ENCODE measurements around the gene TNFRSF19.

The TNFRSF19 gene

DNA sequence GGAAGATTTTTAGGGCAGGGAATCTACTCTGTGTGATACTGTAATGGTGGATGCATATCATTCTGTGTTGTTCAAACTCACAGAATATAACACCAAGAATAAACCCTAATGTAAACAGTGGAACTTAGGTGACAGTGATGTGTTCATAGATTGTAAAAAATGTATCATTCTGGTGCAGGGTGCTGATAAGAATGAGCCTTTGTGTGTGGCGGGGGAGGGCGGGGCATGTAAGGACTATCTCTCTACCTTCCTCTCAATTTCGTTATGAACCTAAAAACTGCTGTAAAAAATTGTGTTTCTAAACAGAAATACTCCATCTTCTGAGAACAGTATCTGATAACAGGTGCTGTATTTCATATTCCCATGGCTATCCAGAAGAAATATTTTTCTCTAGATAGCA is 35.6 kb downstream of the TNFRSF19 start:
- DNase-seq (ENCODE audit: low spot score) = no peak

DNA sequence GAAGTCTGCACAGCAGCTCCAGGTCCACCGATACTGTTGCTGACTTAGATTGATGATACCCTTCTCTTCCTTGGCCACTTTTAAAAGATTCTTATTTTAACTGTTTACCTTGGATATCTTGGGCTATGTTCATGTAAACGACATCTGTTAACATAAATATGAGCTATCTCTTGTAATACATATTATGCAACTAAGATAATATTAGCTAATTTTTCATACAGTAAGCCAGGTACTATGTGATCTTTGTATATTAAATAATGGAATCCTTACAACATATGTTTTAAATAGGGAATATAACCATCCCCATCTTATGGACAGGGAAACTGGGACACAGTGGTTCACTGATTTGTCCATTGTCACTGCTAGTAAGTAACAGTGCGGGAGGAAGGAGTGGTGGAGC is 37.9 kb downstream of the TNFRSF19 start:
- DNase-seq (ENCODE audit: low spot score) = no peak

DNA sequence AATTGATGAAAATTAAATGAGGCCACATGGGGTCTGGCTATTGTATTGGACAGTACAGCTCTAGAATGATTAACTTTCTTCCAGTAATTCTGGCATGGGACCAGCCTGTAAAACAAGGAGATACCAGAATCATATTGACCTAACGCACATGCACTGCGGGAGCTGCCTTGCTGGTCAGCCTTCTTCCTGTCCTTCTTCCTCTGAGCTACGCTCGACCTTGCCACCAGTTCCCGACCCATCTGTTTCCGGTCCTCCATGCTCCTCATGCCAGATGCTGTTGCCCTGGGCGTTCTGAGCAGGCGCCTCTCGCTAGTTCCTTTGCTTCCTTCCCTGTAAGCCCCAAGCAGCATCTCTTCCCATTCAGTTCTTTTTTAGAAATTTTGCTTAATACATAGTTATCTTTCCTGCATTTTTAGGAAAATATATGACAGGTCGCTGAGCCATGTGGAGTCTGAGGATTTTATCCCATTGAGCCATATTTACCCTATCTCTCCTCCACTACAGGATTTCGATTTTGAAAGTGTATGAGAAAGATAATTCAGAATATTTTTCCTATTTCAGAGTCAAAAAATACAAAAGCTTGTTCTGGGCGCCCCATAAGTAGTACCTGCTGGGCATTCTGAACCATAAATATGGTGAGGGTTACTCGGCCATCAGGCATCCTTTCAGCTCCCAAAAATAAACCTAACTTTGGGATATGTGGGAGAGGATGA is 38.6 kb downstream of the TNFRSF19 start:
- DNase-seq (ENCODE audit: low spot score) = peak; percentile 37

DNA sequence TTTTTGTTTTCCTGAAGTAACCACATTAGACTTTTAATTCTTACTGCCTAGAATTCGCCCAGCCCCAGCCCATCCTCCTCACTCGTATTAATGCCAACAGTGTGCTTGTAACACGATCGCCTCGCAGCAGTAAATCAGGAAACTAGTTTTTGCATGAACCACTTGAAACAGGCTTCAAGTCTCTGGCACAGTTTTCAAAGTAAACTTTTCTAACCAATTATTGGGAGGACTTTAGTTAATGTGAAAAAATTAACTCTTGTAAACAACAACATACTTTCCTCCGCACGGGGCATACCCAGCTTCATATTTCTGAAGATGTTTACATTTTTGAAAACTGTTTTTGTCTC is 39.2 kb downstream of the TNFRSF19 start:
- no peak for DNase-seq (ENCODE audit: low spot score)

DNA sequence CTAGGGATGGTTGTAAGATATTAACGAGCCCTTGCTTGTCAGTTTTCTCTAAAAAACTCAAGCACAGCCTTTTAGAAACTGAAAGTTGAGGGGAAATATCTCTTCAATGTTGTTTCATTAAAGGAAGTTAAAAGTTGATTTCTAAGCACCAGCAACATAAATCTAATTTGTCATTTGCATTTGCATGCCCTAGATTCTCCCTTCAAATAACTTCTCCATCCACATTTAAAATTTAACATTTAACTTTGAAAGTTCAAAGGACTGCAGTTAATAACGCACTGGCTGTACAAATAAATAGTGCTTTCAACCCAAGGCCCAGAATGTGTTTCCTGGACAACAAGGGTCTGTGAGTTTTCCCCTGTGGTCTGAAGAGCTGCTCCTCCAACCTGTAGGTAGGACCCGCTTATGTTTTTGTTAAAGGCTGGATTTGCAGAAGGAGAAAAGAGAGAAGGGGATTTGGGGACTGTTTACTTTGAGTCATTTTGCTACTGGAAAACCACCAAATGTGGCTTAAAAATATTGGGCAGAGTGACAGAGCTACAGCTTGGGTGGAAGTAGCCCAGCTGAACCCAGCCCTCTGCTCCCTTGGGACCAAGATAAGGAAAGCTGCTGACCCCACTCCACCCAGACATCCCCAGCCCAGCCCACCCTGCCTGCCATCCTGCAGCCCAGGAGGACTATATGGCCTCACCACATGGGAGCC is 39.8 kb downstream of the TNFRSF19 start:
- DNase-seq (ENCODE audit: low spot score) = no peak

DNA sequence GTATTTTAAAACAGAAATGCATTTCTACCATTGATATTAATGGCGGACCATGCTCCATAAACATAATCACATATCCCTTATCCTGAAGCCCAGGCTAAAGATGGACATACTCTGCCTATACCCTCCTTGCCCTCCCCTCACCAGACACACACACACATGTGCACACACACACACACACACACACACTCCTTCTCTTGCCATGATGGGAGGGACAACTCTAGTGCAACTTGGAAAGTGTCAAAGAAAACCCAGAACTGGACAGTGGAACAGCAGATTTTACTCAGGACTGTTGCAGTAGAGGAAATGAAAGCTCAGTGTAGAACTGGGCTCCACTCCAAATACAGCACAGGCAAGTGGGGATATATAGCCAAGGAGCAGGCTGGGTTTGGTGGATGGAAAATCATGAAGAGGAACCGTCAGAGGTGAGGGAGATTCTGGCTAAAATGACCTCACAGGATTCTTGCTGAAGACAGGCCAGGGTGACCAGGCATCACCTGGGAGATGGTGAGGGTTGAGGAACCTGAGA is 40.8 kb downstream of the TNFRSF19 start:
- peak; percentile 42 for DNase-seq (ENCODE audit: low spot score)

DNA sequence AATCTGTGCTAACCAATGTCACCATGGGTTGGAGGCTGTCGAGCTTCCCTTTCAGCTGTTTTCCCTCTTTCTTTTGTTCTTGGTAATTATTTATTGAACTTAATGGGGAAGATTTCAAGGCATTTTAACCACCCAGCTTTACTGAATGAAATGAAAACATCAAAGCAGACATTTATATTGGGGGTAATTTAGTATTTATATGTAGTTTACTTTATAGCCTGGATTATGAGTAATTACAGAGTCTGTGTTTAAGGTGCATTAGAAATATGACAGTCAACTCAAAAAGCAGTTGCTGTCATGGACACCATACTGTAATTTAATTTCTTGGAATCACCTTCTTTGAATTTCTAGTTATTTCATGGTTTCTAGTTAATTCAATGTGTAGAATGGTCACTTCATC is 42.0 kb downstream of the TNFRSF19 start:
- no peak for DNase-seq (ENCODE audit: low spot score)

DNA sequence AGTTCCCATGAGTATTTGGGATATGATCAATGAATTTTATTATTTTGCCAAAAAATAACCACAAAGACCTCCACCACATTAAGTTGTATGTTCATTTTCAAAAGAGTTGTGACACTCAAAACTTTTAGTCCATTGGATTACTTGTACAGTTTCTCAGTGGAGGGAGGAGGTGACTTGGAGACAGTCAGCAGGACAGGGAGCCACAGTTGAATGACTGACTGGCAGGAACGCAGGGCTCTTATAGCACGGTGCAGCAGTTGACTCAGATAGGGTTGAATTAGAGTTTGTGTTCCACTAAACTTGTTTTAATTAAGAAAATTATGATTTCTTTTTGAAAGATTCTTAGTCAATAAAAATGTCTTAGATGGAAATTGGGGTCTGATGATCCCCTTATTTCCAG is 42.5 kb downstream of the TNFRSF19 start:
- DNase-seq (ENCODE audit: low spot score) = no peak

DNA sequence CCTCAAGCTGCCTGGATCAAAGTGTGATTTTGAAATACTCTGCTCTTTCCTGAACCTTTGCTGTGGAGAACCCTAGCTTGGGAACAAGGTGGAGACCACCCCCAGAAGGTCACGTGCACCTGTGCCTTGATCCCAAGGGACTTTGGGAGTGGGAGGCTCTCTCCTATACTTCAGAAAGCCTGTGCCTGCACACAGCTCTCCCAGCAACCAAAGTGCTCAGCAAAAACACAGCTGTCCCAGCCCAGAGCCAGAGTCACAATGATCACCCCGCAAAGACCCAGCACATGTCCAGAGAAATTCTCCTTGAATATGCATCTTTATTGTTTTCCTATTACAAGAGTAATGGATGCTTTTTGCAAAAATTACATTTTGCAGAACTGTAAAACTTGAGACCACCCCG is 43.4 kb downstream of the TNFRSF19 start:
- no peak for DNase-seq (ENCODE audit: low spot score)

DNA sequence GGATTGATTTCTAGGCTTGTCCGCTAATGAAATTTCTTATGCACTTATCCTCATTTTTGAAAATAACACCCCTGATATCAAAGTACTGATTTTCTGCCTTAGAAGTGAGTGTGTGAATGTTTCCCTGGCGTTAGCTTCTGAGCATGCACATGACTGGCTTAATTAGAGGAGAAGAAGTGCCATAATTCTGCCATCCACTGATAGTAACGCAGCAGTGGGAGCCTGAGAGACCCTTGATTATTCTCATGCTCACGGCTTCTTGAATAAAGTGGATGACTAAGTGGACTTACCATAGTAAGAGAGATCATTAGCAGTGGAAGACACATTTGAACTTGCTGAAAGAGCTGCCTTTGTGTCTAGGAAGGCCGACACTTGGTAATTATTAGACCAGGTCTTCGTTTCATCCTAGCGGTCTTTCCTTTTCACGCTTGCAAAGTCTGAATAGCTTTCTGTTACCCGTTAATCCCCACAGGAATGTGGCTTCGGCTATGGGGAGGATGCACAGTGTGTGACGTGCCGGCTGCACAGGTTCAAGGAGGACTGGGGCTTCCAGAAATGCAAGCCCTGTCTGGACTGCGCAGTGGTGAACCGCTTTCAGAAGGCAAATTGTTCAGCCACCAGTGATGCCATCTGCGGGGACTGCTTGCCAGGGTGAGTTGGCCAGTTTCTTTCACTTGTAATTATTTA is 45.3 kb downstream of the TNFRSF19 start:
- DNase-seq (ENCODE audit: low spot score) = no peak

DNA sequence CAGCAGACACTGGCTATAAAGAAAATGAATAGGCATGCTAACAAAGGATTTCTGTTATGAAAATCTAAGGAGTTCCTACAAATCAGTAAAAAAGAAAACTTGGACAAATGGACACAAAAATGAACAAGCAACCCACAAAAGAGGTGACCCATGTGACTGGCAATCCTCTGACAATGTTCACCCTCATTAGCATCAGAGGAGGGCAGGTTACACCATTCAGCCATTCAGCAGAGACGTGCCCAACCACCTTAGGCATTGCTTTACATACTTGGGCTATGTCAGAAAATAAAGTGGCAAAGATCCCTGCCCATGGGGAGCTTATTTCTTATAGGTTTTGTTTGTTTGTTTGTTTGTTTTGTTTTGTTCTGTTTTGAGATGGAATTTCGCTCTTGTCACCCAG is 46.0 kb downstream of the TNFRSF19 start:
- DNase-seq (ENCODE audit: low spot score) = no peak

DNA sequence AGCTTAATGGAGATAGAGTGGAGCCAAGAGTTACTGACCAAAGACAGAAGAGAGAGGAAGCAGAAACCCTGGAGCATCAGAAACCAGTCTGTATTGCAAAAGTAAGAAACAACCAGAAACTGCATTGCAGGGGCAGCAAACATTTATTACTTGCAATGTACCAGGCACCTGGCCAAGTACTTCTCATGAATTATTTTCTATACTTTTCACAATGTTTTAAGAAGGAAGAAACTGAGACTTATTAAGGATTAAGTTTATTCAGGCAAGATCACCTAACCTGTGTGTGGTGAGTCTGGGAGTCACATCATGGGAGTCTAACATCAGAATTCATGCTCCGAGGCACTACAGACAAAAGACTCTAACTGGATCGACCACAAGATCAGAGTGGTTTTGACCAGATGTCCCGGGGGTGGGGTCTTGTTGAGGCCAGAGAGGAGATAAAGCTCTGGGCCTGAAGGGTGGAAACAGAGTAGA is 47.4 kb downstream of the TNFRSF19 start:
- DNase-seq (ENCODE audit: low spot score) = no peak

DNA sequence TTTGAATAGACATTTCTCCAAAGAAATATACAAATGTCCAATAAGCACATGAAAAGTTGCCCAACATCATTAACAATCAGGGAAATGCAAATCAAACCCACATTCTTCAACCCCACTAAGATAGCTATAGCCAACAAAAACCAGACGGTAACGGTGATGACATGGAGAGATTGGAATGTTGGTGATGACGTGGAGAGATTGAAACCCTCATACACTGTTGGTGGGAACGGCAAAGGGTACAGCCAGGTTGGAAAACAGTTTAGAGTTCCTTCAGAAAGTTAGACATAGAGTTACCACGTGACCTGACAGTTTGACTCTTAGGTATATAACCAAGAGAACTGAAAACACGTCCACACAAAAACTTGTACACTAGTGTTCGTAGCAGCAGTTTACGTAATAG is 48.1 kb downstream of the TNFRSF19 start:
- DNase-seq (ENCODE audit: low spot score) = no peak

DNA sequence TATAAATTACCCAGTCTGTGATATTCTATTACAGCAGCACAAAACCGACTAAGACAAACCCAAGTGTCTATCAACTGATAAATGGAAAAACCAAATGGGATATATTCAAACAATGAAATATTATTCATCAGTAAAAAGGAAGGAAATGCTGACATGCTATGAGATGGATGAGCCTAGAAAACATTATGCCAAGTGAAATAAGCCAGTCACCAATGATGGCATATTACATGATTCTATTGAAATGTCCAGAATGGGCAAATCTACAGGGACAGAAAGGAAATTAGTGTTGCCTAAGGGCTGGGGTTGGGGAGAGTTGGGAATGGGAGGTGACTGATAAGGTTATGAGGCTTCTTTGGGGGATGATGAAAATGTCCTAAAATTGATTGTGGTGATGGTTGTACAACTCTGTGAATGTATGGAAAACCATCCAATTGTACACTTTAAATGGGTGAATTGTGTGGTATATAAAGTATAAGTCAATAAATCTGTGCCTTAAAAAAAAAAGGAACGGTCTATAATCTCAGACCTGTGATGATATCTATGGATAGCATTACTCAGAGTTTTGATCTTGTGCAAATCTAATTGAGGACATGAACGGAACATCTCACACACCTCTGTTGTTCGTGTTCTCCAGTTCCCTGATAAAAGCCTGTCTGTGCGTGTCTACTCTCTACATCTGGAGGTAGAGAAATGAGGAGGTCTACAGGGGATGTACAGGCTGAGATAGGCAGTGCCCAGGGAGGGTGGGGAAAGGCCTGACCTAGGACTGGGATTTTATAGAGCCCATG is 49.0 kb downstream of the TNFRSF19 start:
- no peak for DNase-seq (ENCODE audit: low spot score)

DNA sequence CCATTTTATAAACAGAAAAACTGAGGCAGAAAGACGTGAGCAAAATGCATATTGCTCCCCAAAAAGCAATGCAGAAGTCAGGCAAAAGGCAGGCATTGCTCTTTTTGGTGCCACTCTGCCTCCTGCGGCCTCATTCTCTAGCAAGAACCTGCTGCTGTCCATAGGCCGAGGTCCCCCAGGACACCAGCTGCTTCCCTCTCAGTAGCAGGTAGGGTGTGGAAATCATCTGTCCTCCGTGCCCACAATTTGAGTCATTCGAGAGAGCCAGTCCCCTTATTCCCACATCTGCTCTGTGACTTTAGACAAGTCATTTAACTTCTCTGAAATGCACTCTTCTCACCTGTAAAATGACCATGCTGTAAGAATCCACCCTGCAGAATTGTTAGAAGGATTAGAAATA is 50.0 kb downstream of the TNFRSF19 start:
- DNase-seq (ENCODE audit: low spot score) = no peak

DNA sequence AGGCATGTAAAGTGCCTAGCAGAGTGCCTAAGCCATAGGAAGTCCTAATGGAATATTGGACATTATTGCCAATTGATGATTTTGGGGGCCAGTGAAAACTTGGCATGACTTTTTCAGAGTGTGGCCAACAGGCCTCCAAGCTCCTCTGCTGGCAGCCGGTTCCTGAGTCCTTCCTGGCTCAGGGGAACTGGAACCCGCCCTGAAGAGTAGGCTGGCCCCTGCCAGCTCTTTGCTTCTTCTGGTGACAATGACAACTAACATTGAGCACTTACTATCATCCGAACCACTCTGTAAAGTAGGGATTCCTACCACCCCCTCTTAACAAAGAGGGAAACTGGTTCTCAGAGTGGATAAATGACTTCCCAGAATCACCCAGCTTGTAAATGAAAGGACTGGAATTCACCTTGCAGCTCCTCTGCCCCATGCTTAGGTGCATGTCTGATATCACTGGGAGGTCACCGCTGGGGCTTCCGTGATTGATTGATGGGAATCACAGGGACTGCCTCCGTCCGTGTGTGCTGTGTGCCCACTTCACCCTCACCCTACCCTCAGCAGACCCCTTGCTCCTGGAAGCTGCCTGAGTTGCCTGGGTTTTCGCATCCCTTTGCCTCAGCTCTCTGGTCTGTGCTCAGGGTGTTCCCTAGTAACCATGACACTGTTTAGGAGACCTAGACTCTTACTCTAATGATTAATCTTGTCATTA is 50.6 kb downstream of the TNFRSF19 start:
- no peak for DNase-seq (ENCODE audit: low spot score)

DNA sequence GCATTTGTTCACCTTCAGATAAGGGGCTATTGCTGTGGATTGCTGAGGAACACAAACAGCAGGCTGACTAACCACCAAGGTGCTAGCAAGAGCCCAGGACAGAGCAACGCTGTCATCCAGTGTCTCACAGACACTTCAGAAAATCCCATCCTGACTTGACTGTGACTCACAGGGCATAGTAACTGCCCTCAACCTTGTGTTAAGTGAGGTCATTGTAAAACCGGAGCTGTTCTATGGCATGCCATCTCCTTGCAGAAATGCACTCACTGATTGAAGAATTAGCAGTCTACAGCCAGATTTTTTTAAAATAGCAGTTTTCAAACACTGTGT is 51.1 kb downstream of the TNFRSF19 start:
- DNase-seq (ENCODE audit: low spot score) = no peak

DNA sequence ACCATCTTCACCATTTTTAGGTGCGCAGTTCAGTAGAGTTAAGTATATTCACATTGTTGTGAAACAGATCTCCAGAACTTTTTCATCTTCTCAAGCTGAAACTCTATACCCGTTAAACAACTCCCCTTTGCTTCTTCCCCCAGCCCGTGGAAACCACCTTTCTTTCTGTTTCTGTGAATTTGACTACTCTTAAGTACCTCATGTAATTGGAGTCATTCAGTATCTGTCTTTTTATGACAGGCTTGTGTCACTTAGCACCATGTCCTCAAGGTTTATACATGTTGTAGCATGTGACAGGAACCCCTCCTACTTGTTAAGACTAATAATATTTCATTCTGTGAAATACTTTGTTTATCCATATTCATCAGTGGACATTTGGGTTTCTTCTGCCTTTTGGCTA is 52.8 kb downstream of the TNFRSF19 start:
- no peak for DNase-seq (ENCODE audit: low spot score)

DNA sequence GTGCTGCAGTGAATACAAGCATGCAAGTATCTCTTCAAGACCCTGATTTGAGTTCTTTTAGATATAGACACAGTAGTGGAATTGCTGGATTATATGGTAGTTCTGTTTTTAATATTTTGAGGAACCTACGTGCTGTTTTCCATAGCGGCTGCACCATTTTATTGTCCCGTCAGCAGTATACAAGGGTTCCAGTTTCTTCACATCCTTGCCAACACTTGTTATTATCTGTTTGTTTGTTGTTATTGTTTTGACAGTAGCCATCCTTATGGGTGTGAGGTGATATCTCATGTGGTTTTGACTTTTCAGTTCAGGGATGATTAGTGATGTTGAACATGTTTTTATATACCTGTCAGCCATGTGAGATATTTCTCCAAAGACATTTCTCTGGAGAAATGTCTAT is 53.2 kb downstream of the TNFRSF19 start:
- no peak for DNase-seq (ENCODE audit: low spot score)

DNA sequence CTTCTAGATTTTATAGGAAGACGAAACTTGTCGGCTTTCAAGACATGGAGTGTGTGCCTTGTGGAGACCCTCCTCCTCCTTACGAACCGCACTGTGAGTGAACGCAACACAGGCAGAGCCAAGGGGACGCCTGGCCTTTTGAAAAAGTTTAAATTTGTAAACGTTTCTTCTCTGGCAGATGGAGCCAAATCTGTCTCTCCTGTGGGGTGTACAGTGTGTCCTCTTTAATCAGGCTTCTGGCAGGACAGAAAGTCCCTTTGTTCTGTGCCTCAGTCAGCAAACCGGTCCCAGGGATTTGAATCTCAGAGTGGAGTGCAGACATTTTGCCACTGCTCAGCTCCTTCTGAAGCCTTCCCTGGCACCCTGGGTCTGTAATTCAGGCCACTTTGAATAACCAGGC is 56.5 kb downstream of the TNFRSF19 start:
- DNase-seq (ENCODE audit: low spot score) = no peak

DNA sequence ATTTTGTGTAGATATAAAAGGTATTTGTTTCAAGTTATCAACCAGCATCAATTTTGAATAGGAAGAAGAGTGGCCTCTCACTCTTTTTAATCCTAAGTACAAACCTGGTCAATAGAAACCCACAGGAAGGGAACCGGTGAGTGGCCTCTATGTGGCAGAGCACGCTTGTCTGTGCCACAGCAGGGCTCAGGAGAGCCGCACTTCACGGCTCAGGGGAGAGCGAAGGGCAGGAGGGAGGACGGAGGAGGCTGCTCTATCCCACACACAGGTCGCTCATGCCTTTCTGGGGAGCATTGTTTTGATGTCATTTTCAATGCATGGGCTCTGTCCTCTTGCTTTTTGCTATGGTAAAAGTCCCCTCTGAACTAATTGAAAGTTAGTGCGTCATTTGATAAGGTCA is 57.2 kb downstream of the TNFRSF19 start:
- no peak for DNase-seq (ENCODE audit: low spot score)

DNA sequence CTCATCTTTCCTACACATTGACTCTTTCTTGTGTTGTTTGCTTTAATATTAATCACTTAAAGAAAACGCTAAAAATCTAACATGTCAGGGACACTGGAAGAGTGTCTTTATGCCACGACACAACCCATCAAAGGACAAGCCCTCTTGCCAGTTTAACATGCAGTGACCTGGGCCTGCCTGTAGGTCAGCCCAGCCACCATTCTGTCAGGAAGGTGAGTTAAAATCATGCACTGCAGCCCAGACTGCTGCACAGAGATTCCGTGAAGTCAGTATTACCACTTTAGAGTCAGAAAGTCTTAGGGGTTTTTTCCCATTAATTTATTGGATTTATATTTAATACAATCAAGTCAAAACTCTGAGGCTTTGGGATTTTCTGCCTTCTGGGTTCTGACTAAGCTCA is 58.0 kb downstream of the TNFRSF19 start:
- DNase-seq (ENCODE audit: low spot score) = no peak

All from globus pallidus (tissue), 1 donor.